GM19467 (cell line): ENCODE data around the gene EGR1.
A peak's percentile ranks its signal among the peaks of the same experiment; 100 is the strongest.

Source experiments
- ATAC-seq: cut with Tn5 transposase; IDR thresholded peaks from one replicate; pipeline ENCODE4 v1.9.1; 2021; ENCODE audit warnings: mild to moderate bottlenecking, moderate library complexity; ENCODE audit not compliant: unreplicated experiment

EGR1 gene

DNA sequence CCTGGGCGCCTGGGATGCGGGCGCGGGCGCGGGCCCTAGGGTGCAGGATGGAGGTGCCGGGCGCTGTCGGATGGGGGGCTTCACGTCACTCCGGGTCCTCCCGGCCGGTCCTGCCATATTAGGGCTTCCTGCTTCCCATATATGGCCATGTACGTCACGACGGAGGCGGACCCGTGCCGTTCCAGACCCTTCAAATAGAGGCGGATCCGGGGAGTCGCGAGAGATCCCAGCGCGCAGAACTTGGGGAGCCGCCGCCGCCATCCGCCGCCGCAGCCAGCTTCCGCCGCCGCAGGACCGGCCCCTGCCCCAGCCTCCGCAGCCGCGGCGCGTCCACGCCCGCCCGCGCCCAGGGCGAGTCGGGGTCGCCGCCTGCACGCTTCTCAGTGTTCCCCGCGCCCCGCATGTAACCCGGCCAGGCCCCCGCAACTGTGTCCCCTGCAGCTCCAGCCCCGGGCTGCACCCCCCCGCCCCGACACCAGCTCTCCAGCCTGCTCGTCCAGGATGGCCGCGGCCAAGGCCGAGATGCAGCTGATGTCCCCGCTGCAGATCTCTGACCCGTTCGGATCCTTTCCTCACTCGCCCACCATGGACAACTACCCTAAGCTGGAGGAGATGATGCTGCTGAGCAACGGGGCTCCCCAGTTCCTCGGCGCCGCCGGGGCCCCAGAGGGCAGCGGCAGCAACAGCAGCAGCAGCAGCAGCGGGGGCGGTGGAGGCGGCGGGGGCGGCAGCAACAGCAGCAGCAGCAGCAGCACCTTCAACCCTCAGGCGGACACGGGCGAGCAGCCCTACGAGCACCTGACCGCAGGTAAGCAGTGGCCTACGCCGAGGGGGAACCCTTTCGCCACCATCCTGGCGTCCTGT lies at the start of gene EGR1:
Gene EGR1, plus strand, starts transcription at position 219 of the 864 bp plus-strand sequence. Its CDS starts 283 bp downstream, at position 502.
- peak; percentile 49 for ATAC-seq

DNA sequence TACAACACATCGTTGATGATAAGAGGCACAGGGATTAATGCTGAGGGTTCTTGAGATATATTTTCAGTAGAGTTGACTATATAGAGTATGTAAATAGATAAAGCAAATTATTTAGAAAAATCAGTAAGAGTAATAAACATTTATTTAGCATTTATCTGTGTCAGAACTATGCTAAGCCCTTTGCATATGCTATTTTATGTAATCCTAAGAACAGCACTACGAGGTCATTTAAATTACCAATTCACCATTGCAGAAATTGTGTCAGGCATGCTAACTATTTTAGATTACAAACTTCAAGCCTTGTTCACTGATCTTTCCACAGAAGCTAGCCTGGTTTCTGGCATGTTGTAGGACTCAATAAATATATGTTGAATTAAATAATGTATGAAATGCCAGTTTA lies 46.8 kb upstream of the EGR1 start:
- no peak for ATAC-seq

DNA sequence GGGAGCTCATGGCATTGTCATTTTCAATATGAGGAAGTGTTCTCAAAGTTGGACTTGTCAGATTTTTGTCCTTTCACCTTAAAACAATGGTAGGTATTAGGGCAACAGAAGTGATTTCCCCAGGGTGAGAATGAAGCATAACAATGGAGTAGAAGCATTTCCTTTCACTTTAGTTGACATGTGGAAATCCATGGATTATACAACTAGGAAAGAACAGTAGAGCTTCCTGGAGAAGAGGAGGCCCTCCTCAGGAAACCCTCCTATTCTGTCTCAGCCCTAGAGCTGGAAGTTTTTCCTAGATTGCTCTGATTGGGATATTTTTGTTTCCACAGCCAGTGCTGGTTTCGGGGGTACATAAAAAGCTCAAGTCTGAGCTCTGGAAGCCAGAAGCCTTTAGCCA lies 40.2 kb upstream of the EGR1 start:
- ATAC-seq = no peak

DNA sequence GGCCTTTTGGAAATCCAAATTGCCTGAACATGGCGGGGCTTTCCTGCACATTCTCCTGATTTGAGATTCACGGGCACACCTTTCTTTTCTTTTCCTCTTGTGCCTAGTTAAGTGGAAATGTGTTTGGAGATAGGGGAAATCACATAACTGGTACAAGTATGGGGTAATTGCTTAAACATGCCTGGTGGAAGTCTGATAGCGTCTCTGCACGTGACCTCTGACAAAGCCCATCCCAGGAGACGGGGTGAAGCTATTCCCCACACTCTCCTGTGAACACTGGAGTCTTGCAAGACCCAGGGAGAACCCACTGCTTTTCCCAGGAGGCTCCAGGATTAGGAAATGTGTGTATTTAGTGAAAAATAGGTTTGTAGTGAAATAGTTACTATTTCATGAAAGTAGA lies 29.3 kb upstream of the EGR1 start:
- no peak for ATAC-seq

DNA sequence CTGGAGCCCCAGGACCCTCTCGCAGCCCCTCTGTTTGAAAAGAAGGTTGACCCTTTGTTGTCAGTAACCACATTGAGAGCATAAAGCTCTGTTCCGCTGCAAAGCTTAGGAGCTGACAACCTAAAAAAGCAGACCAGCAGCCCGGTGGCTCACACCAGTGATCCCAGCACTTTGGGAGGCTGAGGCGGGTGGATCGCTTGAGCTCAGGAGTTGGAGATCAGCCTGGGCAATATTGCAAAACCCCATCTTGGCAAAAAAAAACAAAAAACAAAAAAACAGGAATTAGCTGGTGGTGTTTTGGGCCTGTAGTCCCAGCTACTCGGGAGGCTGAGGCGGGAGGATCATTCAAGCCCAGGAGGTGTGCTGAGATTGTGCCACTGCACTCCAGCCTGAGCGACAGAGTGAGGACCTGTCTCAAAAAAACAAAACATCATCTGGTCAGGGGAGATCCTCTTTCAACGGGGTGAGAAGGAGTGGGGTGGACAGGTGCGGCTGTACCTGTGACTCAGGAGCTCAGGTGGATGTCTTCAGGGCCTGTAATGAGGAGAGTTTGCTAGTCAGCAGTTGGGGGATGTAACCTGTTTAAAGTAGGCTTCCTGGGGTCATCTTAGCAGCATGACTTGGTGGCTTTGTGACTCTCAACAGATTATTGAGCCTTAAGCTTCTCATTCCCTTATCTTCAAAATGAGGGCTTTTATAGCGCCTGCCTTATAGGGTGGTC lies 27.1 kb upstream of the EGR1 start:
- no peak for ATAC-seq

DNA sequence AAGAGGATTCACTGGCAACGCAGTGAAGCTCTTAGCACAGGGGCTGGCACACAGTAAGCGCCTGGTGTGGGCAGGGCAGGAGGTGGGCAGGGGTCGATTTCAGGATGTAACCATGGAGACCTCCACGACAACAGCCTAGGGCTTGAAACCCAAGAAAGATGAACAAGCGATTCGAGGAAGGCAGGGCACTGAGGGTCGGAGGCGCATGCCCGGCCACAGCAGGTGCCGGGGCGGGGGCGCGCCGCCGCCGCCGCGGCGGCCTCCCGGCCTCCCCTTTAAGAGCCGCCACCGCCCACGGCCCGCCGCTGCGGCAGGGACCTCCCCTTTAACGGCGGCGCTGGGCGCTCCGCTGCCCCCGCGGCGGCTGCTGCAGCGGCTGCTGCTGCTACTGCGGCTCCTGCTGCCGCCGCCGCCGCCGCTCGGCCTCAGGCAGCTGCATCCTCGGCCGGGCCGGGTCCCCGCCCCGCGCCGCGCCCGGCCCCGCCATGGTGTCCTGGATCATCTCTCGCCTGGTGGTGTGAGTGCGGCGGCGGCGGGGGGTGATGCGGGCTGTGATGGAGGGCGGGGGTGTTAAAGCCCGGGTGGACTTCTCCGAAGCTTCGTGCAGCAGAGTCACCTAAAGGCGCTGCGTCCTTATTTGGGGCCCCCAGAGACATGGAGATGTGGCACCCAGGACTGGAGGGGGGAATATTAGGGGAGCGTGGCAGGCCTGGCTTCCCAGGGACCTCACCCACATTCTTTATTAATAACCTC lies 26.4 kb upstream of the EGR1 start, which contains the start of gene REEP2:
Gene REEP2, plus strand, starts transcription at position 334 of the 753 bp plus-strand sequence. Its CDS starts 152 bp downstream, at position 486.
- ATAC-seq = peak; percentile 68

DNA sequence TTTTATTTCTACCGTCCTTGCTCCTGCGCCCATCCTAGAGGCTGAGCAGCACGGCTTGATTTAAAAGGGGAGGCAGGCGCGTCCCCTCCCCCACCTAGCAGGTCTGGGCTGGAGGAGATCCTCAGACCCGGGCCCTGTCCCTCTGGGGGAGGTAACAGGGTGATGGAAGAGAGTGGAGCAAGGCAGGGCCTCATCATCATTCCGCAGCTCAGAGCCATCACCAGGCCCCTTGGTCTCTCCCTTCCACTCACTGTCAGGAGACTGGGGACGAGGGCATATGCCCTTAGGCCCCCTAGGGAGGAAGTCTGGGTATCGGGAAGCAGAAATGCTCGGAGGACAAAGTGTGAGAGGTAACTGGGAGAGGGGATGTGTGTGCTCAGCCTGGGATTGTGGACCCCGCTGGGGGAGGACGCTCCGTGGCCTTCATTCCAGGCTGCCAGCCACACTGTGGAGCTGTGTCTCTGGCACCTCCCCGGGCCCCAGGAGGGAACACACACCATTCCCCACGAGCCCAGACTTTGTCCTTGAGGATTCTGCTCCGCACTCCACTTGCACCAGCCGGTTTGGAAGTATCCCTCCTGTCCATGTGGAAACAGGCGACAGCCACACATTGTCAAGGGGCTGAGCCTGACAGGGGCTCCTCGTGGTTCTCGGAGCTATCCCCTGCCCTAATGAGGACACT lies 25.7 kb upstream of the EGR1 start:
- no peak for ATAC-seq

DNA sequence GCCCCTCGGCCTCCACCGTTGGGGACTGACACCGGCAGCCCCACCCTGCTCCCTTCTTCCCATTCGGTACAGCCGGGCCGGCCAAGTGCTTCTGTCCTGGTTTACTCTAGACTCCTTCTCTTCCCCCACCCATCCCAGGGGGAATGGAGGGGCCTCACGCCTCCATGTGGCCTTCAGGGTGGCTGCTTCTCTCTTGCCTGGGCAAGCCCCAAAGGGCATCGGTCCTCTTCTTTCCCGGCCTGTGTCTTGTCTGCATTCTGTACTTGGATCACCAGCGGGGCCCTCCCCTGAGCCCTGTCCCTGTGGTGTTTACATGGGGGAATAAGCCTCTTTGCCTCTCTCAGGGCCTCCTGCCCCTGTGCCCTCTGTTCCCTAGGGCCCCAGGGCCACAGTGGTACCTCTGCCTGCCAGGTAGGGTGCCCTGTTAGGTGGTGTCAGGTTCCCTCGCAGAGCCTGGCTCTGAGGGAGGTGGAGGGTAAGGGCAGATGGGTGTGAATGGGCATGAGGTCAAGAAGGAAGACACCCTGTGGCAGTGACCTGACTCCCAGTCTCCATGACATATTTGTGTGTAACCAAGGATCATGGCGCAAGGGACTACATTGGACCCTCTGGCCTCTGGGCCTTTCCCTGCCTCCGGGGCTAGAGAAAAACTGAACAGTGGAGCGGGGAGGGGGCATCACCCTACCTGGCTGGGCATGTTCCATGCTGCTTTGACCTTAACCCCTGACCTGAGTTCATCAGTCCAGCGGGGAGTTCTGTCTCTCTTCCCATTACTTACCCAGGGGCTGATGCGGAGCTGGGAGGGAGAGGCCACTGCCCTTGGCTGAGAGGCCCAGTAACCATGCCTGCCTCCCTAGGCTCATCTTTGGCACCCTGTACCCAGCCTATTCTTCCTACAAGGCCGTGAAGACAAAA lies 24.9 kb upstream of the EGR1 start:
- ATAC-seq = no peak

DNA sequence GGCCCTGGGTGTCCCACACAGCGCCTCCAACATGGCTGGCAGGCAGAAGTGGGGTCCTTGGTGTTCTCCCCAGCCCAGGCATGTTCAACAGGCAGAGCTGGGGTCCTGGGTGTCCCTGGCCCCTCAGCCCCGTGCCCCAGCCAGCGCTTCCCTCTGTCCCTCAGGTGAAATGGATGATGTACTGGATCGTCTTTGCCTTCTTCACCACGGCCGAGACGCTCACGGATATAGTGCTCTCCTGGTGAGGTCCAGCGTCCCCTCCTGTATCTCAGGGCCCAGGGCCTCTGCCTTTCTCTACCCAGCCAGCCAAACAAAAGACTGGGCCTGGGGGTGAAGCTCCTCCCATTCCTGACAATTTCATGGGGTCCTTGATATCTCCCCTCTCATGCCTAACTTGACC lies 24.1 kb upstream of the EGR1 start:
- no peak for ATAC-seq

DNA sequence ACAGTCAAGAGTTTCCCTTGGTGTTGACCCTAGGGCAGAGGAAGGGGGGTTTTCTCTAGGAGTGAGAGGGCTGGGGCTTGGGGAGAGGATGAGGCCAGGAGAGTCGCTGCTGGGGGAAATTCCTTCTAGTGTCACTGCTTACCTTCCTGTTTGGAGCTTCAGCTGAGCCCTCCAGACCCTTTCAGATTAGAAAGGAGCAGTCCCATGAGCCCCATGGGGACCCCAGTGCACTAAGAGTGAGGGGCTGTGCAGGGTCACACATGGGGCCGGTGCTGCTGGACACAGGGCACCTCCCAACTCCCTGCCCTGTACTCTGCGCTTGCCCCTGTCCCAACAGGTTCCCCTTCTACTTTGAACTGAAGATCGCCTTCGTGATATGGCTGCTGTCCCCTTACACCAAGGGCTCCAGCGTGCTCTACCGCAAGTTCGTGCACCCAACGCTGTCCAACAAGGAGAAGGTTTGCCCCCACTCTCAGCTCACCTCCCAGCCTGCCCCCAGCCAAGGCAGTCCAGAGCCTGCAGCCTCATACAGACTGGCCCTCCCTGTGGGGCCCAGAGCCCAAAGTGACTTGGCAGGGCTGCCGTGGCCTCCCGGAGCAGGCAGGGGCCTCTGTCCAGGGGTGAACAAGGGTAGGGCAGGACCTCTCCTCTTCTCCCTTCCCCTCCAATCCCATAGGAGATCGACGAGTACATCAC lies 21.1 kb upstream of the EGR1 start:
- ATAC-seq = no peak

DNA sequence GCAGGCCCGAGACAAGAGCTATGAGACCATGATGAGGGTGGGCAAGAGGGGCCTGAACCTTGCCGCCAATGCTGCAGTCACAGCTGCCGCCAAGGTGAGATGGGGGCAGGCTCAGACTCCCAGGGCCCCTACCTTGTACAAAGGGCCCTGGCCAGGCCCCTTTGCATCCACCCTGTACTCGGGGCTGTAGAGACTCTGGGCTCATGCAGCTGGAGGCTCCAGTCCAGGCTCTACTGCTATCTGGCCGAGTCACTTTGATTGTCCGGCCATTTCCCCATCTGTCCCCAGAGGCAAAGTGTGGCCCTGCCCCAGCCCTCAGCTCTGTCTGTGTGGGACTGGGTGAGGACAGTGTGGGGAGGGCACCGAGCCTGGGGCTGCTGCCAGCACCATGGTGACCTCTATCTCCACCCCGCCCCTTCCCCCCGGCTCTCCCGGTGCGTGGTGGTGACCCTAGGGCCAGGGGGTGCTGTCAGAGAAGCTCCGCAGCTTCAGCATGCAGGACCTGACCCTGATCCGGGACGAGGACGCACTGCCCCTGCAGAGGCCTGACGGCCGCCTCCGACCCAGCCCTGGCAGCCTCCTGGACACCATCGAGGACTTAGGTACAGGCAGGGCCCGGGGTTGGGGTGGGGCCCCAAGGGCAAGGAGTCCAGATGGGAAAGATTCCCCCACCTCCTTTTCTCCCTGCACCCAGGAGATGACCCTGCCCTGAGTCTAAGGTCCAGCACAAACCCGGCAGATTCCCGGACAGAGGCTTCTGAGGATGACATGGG lies 20.3 kb upstream of the EGR1 start:
- ATAC-seq = no peak

DNA sequence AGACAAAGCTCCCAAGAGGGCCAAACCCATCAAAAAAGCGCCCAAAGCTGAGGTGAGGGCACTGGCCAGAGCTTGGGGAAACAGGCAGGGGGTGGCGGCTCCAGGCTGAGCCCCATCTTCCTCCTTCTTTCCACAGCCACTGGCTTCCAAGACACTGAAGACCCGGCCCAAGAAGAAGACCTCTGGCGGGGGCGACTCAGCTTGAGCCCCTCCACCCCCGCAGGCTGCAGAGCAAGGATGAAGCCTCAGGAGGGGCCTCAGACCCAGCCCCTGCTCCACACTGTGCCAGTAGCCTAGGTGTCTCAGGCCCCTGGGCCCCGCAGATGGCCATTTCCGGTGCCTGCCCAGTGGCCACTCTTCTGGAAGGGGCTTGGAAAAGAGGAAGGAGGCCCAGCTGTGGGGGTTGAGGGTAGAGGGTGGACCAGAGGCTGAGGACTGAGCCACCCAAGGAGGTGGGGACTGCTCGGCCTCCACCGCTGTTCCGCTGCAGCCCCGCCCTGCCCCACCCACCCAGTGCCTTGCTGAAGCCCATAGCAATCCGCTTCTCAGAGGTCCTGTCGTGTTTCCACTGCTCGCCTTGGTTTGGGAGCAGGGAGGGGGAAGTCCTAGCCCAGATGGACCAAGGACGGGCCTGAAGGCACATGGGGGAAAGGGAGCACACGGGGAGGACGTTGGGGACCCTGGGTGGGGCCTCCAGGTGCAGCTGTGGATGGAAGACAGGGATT lies 19.6 kb upstream of the EGR1 start:
- ATAC-seq = no peak

DNA sequence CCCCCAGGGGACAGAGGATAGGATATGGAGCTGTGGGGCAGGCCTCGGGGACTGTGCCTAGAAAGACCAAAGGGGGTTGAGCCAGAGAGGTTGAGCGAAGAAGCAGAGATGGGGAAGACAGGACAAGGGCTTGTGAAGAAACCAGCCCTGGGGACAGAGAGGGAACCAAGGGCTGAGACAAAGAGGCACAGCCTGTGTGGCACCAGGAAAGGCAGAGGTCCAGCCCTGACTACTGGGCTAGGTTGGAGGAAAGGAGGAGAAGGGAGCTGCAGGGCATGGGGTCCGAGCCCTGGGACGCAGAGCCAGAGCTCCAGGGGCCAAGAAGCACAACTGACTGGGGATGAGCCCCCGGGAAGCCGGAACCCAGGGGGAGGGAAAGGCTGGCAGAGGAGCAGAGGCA lies 17.2 kb upstream of the EGR1 start:
- ATAC-seq = no peak

DNA sequence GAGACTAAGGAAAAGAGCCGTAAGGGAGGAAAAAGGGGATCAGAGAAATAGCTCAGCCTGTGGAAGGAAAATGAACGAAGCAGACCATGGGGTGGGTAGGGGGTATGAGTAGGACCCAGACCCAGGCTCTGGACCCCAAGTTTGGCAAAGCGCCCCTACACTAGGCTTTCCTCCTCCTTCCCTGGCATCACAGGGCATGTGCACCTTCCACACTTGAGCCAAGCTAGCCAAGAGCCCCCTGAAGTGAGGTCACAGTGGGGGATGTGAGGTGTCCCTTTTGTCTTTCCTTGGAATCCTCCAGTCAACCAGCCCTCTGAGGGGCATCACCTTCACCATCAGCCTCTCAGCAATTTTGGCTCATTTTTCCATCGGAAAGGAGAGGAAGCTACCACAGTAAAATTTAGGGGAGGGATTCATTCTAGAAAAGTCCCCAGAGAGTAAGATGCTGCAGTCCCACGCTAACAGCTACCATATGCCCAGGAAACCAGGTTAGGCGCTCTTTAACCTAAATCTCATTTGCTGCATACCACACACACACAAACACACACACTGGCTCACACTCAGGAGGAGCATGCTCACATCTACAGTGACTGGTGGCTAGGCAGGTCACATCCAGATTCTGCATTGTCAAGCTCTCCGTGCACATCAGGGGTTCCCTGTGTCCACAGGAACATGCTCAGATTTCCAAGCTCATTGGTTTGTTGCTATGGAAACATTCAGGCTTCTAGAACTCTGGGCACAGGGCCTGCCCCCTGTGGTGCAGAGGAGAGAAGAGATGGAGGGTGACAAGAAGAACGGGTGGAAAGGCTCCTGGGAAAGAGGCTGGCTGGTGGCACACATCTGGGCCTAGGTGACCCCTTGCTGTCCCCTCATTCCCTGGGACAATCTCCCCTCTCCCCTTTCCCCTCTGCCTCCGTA lies 16.5 kb upstream of the EGR1 start:
- ATAC-seq = no peak

DNA sequence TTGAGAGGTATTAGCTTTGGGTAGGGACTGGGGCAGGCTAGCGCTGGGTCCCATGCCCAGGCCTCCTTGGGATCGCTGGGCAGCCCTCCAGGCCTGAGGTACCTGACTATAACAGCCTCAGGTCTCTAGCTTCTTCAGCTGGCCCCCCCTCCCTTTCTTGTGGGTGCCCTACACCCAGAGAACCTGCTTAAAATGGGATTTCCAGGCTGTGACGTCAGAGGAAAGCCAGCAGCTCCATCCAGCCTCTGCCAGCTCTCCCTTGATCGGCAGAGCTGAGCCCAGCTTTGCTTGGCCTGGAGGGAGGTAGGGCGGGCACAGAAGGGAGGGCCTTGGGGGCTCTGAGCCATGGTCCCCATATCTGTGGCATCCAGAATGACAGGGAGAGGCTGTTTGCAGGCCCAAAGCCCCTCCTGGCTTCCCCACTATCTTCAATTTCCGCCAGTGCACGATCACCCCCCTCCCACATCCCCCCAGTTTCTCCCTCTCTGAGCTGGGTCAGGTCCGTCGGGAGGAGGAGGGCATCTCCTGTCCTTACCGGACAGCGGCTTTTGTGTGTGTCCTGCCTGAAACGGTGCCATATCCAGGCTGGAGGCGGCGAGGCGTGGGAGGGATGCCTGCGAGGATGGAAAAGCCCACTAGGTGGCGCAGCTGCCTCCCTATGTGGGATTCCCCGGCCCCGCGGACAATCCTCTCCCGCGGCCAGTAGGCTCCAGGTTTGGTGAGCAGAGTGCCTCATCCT lies 15.6 kb upstream of the EGR1 start:
- peak; percentile 76 for ATAC-seq

DNA sequence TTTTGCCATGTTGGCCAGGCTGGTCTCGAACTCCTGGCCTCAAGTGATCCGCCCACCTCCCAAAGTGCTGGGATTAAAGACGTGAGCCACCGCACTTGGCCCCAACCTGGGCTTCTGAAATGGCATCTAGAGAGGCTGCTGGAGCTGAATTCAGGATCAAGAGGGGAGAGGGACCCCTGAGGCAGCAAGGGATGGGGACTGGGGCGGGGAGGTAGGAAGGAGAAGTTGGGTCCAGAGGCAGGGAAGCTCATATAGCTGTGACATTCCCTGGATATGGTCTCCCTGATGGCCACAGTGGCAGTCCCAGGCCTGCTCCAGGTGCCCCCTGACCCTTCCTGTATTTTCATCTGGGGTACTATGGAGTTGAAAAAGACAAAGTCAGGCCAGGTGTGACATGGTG lies 14.3 kb upstream of the EGR1 start:
- no peak for ATAC-seq
